Adrenal gland (tissue), 5 donors: ENCODE data around the gene DIPK2A.

Experiments
- CTCF ChIP-seq, 6 experiments: fragments of 450-650 bp in 4 of 6; fragments of 200-600 bp in 2 of 6; sonication (generic) in 1 of 6; IDR thresholded peaks; 1 replicate in 5 of 6; 2 replicates in 1 of 6; pipeline versions ENCODE4 v1.5.1 to v1.8.0; 2016 to 2021; ENCODE audit warnings: antibody characterized with exemption in 6 of 6, mild to moderate bottlenecking in 2 of 6, moderate library complexity in 1 of 6
- POLR2A ChIP-seq, 2 donors: fragments of 450-650 bp; IDR thresholded peaks; one replicate each; pipeline ENCODE4 v1.6.1; 2017; ENCODE audit warnings: antibody characterized with exemption in 2 of 2, mild to moderate bottlenecking in 2 of 2, moderate library complexity in 1 of 2
- donor health status: DM: no; HTN: no; CAD: no.

GRCh38 chr3:143928541-143929255, 42.9 kb upstream of the DIPK2A start:
- TF ChIP-seq POLR2A (IDR thresholded peaks at IDR 0.05), result no peak
- TF ChIP-seq CTCF (IDR thresholded peaks at IDR 0.05), result no peak
